HUDEP-2 (cell line): ENCODE measurements around the gene PWP1.
"Not testable (repeated sequence)": the region's sequence is repeated elsewhere in the genome, so short reads cannot be mapped to it uniquely, and the experiment has no call there.

Experiments used
- DNase-seq, 76 experiments: peaks; one replicate each; lab custom pipeline; 2025; ENCODE audit not compliant: unreplicated experiment in 76 of 76; lab: John Stamatoyannopoulos, UW

PWP1 gene

DNA sequence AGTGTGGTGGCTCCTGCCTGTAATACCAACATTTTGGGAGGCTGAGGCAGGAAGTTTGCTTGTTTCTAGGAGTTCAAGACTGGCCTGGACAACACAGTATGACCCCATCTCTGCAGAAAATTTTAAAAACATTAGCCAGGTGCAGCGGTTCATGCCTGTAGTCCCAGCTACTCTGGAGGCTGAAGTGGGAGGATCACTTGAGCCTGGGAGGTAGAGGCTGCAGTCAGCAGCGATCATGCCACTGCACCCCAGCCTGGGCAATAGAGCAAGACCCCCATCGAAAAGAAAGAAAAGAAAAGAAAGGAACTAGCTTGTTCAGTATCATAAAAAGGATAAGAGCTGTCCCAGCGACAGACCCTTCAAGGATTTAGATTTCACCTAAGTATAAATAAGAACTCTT lies 18.1 kb upstream of the PWP1 start:
- no peak for DNase-seq

DNA sequence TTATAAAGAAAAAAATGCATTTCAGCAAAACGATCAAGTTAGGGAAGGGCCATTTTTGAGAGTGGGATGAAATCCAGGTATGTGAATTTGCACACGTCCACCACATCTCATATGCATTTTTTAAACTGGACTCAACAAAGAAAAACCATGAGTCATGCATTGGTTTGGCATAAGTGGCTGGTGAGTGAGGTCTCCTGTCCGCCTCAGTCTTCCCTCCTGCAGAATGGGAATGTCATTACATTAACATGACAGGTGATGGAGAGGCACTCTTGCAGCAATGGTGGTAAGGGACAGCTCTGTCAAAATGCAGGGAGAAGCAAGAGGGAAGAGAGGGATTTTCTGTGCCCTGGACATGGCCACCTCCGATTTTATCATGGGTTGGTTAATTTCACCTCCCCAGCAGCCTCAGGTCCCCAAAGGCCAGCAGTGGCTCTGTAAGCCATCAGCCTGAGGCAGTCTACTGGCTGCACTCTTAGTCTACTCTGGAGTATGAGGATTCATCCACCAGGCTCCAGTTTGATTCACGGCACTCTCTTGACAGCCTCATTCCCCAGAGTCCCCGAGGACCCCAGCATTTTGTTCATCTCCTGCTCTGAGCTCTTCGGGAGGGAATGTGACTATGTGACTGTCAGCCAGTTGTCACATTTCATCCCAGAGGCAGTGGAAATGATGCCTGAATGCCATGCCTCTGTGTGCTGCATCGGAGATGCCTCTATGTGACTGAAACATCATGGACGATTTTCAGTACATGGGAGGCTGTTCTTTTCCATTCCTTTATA lies 17.1 kb upstream of the PWP1 start:
- no peak for DNase-seq

DNA sequence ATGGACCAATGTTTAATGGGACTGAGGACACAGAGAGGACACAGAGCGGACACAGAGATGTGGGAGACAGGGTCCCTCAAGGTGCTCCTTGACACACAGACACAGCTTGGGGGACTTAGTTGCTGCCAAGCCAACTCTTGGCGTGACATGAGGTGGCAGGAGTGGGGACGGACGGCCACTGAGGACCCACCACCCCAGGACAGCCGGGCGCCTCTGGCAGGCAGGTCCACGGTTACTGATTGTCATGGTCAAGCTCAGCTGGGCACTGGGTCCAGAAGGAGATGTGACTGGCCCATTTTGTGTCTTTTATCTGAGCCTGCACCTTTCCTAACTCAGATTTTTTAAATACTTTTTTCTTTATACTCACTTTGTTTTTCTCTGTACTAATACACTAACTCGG lies 15.7 kb upstream of the PWP1 start:
- DNase-seq = no peak

DNA sequence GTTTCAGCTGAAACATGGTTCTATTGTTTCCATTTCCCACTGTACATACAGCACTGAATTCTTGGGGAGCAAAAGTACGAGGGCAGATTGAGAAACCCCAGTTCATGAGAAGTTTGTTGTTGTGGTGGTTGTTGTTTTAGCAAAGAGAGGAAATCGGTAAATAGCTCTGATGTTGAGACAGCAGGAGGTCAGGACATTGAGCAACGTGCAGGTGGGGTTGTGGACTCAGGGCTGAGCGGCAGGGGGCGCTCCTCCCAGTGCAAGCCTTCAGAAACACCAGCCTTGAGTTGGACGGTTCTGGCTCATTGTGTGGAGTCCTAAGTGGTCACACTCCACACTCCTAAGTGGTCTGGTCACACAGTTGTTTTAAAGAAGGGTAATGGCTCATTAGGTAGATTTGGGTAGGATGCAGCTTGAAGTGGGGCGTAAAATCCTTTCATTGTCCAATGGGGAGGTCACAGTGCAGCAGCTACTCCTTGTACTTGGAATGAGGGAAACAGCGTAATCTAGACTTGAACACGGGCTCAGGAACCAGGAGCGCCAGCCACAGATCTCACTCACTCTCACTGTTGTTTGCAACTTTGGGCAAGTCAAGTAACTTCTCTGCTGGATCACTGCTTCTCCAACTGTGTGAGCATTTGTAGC lies 14.5 kb upstream of the PWP1 start:
- DNase-seq = peak in 26 of 76 experiments; percentile 1 to 35 (median 14)

DNA sequence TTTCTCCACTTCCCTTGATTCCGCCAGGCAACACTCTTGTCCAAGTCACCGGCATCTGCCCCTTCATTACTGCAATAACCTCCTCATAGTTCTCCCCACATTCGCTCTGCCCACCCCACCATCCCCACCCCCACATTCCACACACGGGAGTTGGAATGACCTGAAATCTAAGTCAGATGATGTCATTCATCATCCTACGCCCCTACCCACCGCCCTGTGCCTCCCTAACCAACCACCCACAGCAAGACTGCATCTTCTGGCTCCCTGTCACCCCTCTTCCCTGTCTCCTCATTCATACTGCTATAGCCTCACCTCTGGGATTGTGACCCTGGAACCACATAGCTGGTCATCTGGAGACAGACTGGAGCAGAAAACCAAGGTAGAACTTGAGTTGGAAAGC lies 7.9 kb upstream of the PWP1 start:
- DNase-seq = no peak

DNA sequence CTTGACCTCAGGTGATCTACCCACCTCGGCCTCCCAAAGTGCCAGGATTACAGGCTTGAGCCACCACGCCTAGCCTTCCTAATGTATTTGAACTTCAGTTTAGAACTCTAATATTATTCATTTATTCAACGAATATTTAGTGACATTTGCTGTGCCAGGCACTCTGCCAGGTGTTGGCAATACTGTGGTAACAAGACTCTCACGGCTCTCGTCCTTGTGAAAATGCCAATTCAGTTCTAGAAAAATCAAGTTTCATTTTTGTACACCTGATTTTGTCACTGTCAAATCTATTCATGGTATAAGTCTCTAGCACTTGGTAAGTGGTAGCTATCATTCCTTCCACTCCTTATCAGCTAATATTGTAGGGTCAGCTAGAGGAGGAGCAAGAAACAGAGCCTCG lies 6.3 kb upstream of the PWP1 start:
- DNase-seq = no peak

DNA sequence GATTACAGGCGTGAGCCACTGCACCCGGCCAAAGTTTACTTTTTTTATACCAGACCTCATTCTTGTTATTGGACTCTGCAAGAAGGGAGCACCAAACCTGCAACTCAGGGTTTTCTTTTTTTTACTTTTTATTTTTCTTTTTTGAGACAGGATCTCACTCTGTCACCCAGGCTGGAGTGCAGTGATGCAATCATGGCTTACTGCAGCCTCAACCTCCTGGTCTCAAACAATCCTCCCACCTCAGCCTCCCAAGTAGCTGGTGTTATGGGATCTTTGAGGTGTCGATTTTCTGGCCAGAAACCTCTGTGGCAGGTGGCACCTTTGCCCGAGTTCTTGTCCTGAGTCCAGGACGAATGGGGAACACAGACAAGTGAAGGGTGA lies 4.2 kb upstream of the PWP1 start:
- DNase-seq = no peak

DNA sequence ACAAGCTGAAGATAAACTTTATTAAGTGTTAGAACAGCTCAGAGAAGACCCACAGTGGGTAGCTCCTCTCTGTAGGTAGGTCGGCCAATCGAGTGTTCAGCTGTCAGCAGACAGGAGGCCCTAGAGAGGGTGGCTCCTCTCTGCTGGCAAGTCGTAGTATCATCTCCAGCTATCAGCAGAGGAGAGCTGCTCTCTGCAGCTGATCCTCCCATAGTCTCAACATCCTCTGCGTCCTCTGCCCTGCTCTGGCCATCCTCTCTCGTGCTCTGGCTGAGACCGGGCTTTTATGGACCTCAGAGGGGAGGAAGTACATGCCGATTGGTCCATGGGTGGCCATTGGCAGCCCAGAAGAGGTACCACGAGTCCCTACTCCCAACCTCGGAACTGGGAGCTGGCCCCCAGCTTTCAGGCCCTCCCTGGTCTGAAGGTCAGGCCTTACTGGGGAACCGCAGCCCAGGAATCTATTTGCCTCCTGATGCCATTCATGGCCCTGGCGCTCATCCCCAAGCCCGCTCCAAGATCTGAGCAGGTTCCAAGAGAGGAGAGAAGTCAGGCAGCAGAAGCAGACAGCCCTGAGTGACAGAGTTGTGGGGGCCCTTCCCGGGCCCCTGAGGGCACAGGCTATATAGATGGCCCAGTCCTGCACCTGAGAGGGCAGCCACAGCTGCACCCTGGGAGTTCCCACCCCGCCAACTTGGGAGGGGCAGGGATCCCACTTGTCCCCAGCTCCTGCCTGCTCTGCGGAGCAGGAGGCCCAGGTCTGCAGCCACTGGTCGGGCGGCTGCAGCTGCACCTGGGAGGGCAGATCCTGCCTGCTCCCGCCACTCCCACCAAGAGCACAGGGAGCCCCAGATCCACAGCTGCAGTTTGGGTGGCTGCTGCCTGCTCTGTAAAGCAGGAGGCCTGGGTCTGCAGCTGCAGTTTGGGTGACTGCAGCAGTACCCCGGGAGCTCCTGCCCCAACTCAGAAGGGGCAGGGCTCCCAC lies 3.5 kb upstream of the PWP1 start:
- no peak for DNase-seq

DNA sequence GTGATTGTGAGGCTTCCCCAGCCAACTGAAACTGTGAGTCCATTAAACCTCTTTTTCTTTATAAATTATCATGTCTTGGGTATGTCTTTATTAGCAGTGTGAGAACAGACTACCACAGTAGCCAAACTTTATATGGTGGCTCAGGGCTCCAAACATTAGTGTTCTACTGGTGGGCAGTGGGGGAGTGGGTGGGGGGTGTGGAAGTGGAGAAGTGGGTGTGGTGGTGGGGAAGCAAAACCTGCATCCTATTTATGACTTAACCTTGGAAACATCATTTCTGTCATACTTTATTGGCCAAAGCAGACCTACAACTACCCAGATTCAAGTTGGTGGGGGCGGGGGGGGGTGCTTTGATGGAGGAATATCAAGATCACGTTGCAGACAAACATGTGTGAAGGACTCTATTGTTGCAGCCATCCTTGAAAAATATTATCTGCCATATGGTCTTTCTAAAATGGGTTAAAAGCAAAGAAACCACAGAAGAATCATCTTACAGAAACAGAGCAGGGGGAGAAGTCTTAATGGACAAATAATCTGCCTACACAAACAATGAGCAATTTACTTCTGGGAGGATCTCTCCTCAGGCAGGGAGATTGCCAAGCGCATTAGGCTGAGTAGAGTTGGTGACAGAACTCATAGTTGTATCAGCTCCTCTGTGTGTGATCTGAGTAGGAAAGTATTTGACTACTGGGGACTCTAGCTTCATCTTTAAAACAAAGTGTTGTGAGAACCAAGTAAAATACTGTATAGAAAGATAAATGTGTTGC lies 1.4 kb upstream of the PWP1 start:
- no peak for DNase-seq

DNA sequence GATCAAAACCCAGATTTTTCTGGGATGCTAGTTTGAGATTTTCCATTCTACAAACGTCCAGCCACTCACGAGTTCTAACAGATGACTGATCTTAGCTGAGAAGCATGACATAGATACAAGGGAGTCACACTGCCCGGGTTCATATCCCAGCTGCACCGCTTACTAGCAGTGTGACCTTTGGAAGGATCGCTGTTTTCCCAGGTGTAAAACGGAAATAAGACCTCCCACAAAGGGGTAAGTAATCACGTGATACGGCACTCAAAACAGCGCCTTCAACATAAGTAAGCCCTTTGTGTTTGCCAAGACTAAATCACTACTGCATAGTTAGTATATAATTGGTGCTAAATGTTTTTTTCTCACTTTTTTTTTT lies 624 bp upstream of the PWP1 start:
- DNase-seq = peak in 3 of 76 experiments; percentile 2 to 6 (median 5)

DNA sequence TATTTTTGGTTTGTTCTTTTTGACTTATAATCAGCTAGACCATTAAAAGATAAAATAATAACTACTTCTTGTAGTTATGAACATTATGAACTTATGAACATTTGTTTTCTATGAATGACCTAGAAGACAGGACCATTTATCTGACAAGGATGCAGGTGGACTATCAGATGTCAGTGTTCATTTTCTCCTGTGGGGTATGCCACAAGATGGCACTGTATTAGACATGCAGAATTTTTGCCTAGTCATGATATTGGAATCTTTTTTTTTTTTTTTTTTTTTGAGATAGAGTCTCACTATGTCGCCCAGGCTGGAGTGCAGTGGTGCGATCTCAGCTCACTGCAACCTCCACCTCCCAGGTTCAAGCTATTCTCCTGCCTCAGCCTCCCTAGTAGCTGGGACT lies 10.2 kb downstream of the PWP1 start:
- peak in 14 of 76 experiments; percentile 1 to 24 (median 6) for DNase-seq

DNA sequence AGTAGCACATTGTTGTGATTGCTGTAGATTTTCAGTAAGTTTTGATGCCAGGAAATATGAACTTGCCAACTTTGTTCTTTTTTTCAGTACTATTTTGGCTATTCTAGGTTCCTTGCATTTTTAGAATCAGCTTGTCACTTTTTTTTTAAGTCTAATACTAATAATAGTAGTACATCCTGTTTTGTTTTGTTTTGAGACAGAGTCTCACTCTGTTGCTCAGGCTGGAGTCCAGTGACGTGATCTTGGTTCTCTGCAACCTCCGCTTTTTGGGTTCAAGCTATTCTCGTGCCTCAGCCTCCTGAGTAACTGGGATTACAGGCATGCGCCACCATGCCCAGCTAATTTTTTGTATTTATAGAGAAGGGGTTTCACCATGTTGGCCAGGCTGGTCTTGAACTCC lies 16.5 kb downstream of the PWP1 start:
- DNase-seq = no peak

DNA sequence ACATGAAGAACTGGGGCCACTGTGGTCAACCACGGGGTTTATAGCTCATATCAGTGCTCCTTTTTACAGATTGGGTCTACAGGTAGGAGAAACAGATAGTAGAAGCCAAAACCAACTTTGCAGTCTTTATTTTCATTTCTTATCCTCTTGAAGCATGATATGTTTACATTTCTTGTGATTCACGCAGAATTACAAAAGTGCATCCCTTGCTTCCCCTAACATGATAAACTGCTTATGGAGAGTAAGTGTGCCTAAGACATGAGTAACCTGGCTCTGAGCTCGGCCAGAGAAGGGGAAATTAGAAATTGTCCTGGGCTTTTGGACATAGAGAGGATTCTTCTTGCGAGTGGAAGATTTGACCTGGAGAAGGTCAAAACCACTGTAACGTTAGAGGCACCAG lies 18.4 kb downstream of the PWP1 start:
- DNase-seq = no peak

DNA sequence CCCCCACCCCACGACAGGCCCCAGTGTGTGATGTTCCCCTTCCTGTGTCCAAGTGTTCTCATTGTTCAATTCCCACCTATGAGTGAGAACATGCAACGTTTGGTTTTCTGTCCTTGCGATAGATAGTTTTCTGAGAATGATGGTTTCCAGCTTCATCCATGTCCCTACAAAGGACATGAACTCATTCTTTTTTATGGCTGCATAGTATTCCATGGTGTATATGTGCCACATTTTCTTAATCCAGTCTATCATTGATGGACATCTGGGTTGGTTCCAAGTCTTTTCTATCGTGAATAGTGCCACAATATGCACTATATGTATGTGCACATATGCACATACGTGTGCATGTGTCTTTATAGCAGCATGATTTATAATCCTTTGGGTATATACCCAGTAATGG lies 19.9 kb downstream of the PWP1 start:
- not testable (repeated sequence) for DNase-seq

DNA sequence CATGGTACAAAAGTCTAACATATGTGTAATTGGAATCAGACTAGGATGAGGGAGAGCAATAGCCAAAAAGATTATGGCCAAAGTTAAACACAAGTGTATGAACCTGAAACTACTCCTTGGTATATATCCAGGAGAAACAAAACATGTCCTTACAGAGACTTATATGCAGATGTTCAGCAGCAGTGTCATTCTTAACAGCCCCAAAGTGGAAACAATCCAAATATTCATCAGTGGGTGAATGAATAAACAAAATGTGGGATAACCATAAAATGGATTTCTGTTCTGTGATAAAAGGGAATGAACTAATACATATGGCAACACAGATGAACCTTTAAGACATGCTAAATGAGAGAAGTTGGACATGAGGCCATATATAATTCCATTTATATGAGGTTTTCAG lies 30.2 kb downstream of the PWP1 start:
- DNase-seq = no peak

DNA sequence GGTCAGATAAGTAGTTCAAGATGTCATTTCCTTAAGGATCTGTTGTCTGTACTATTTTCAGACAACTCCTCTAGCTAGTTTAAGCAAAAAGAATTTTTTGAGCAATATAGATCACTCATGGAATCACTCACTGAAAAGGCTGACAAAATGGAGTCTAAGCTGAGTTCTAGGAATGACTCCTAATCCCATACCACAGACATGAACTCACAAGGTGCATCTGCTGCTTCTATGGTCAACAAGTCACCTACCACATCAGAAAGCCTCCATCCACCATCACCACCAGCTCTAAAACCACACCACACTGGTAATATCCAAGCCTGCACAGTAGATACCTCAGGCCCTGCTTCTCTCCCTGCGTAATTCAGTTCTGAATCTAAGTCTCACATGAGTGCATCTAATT lies 33.0 kb downstream of the PWP1 start:
- DNase-seq = no peak

DNA sequence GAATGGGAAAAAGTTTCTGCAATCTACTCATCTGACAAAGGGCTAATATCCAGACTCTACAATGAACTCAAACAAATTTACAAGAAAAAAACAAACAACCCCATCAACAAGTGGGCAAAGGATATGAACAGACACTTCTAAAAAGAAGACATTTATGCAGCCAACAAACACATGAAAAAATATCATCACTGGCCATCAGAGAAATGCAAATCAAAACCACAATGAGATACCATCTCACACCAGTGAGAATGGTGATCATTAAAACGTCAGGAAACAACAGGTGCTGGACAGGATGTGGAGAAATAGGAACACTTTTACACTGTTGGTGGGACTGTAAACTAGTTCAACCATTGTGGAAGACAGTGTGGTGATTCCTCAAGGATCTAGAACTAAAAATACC lies 41.7 kb downstream of the PWP1 start:
- not testable (repeated sequence) for DNase-seq

DNA sequence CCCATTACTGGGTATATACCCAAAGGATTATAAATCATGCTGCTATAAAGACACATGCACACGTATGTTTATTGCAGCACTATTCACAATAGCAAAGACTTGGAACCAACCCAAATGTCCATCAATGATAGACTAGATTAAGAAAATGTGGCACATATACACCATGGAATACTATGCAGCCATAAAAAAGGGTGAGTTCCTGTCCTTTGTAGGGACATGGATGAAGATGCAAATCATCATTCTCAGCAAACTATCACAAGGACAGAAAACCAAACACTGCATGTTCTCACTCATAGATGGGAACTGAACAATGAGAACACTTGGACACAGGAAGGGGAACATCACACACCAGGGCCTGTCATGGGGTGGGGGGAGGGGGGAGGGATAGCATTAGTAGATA lies 42.1 kb downstream of the PWP1 start:
- DNase-seq = not testable (repeated sequence)

DNA sequence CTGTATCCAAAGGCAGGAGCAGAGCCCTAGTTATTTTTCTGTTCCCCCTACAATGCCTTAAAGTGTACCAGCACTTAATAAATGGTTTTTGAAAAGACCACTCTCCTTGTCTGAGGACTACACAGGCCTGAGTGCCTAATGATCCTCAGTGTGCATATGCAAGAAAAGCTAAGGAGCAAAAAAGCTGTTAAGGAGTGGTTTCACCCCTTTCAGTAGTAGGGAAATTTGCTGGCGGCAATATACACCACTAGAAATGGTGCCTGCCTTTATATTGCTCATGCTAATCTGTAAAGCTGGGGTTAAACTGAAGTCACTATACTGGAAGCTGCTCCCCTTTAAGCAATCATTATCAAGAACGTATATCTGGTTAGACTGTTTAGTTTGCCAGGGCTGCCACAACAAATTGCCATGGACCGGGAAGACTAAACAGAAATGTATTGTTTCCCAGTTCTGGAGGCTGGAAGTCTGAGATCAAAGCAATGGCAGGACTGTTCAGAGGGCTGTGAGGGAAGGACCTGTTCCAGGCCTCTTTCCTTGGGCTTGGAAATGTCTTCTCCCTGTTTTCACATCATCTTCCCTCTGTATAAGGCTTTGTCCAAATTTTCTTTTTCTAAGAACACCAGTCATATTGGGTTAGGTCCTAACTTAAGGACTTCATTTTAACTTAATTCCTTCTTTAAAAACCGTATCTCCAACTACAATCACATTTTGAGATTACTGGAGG lies 45.2 kb downstream of the PWP1 start:
- no peak for DNase-seq

DNA sequence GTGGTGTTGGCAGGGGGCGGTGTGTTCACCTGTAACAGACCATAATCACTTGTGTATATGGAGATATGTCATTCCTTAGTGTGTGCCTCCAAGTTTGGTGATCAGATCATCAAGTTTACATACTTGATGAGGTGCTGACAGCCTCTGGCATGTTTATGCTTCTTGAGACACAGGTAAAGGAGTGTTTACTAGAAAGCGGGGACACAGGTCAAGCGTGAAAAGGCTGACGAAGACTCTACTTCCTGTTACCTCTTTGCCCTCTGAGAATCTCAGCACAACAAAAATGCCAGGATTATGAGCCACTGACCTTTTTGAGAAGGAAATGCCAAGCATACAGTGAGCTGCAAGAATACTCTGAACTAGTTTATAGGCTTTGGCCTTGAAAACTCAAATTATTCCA lies 45.8 kb downstream of the PWP1 start:
- no peak for DNase-seq
